Midbrain (tissue), 1 donor: ENCODE results near the gene CIAO3.
"Not testable (repeated sequence)": the region's sequence is repeated elsewhere in the genome, so short reads cannot be mapped to it uniquely, and the experiment has no call there.

ENCODE experiments used
- DNase-seq: peaks from one replicate; lab custom pipeline; 2025; lab: John Stamatoyannopoulos, UW

CIAO3 gene

DNA sequence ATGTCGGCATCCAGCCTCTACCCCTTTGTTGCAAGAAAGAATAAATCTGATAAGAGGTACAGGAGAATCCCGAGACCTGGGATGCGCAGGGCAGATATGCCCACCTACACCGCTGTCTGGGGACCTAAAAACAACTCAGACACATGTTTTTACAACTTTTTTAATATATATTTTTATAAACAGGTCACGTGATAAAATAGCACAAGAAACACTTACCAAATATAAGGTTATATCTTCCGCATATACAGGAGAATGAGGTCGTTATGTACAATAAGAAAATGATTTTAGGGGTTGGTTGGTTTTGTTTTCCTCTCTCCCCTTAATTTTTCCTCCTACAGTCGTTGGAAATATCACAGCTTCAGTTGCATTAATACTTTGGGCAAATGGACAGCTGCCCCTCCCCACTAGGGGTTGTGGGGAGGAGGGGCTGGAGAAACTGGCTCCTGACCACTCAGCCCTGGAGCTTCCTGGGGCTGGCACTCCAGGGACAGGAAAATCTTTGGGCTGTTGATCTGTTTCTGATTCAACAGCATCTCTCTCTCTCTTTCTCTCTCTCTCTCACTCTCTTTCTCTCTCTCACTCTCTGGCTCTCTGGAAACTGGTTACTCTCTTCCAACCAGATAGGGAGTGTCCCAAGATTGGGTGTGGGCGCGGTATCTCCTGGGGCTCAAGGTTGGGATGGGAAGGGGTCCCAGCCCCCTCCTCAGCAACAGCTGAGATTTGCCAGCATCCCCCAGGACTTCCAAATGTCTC is 48.3 kb downstream of the CIAO3 start:
- no peak for DNase-seq

DNA sequence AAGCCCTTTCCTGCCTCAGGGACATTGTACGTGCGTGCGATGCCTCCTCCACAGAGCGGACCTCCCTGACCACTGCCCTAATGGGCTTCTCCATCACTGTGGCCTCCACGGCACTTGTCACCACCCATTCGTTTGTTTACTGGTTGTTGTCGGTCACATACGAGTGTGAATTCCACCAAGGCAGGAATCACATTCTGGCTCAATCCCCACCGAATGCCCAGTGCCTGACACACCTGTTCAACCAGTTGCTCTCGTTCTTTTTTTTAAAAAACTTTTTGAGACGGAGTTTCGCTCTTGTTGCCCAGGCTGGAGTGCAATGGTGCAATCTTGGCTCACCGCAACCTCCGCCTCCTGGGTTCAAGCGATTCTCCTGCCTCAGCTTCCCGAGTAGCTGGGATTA is 49.6 kb downstream of the CIAO3 start:
- DNase-seq: not testable (repeated sequence)

DNA sequence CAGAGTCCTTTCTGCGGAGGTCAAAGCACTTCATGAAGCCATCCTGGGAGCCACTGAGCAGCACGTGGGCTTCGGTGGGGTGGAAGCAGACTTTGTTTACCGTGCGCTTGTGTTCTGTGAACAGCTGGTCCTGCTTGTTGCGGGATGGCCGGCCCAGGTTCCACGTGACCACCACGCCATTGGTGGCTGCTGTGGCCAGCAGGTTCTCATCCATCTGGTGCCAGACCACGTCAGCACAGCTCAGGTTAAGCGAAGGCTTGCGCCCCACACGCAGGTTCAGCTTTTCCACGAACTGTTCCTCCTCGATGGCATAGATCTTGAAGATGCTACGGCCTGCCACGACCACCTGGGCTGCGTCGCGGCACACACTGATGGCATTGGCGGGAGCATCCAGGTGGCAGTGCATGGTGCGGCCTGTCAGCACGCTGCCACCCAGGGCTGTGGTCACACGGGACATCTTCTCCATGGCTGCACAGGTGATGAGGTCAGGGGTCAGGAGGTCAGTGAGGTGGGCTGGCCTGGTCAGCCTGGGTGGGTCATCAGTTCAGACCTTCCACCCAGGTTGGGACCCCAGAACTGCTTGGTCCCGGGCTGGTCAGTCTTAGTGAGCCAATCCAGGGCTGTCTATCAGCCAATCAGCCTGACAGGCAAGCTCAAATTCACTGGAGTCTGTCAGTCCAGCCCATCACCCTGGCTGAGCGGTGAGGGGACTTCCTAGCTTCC is 51.5 kb downstream of the CIAO3 start:
- no peak for DNase-seq

DNA sequence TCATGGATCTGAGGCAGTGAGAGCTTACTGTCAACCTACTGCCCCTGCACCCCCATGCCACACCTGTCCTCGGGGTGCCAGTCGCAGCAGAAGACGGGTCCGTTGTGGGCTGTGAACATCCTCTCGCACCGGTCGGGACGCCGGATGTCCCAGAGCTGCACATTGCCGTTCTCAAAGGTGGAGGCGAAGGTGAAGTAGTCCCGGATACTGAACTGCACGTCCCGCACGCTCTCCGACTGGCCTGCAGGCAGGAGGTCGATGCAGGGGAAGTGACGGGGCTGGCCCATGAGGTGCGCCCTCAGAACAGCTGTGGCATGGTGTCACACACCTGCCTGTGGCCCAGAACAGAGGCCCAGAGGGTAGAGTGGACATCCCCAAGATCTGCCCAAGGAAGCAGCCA is 53.3 kb downstream of the CIAO3 start:
- no peak for DNase-seq

DNA sequence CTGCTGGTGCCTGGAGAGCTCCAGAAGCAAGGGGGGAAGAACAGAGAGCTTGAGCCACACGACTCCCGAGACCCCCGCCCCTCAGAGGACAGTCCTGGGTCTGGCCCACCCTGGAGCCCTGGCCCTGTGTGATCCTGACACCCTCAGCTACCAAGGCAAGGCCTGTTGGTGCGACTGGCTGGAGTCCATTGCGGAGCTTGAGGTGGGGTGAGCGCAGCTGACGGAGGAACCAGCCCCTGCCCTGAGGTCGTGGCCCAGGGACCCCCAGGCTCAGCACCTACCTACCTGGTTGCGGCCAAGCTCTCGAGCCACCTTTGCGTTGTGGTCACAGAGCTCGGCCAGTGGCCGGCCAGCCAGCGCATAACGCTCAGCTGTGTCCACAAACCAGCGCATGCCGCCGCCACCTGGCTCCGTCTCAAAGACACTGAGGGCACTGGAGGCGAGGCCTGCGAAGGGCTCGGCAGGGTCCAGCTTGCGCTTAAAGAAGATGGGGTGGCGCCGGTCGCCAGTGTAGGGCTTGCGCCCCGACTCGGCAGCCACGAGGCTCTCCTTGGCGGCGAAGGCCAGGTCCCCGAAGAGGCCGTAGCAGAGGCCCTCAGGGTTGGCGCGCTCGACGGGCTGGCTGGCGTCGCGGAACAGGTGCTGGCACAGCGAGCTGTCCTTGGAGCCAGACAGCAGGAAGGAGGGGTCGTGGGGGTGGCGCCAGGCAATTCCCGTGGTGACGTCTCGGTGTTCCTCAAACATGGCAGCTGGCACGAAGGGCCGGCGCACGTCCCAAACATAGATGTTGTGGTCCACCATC is 54.1 kb downstream of the CIAO3 start:
- DNase-seq: no peak

DNA sequence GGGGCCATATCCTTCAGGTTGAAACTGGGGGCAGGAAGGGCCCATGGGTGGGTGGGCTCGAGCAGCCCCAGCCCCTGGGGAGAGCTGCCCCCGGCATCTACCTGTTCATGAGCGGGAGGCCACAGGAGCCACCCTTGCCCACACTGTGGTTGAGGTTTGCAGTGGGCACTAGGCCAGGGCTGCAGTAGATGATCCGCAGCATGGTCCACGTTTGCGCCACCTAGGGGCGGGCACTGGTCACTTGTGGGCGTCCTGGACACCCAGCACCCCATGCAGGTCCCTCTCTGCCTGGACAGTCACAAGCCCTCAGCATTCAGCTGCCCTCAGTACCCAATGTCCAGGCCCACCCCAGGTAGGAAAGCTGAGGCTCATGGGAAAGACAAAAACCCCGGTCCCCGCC is 54.8 kb downstream of the CIAO3 start:
- no peak for DNase-seq

DNA sequence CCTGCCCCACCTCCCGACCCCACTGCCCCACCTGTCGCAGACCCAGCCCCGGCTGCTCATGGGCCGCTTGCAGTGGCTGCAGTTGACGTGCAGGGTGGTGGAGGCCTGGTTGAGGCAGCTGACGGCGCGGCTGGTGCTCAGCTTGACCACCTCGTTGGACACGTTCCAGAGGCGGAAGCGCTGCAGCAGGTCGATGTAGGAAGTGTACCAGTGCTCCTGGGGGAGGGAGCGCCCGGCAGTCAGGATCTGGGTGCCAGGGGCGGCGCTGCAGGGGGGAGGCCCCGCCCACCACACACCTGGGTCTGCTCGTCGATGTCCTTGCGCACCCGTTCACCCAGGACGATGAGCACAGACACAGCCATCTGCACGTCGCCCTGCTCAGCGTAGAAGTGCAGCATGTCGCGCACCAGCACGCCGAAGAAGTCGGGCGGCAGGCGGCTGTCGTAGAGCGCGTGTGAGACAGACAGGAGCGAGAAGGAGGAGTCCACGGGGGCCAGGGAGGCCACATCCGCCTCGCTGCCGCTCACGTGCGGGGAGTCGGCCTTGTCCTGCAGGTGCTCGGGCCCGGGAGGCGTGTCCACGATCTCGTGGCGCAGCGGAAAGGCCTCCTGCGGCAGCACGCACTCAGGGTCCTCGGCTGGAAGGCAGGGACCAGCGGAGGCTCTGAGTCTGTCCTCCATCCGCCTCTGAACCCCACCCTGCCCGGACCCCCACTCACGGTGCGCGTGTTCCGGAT is 55.7 kb downstream of the CIAO3 start:
- no peak for DNase-seq

DNA sequence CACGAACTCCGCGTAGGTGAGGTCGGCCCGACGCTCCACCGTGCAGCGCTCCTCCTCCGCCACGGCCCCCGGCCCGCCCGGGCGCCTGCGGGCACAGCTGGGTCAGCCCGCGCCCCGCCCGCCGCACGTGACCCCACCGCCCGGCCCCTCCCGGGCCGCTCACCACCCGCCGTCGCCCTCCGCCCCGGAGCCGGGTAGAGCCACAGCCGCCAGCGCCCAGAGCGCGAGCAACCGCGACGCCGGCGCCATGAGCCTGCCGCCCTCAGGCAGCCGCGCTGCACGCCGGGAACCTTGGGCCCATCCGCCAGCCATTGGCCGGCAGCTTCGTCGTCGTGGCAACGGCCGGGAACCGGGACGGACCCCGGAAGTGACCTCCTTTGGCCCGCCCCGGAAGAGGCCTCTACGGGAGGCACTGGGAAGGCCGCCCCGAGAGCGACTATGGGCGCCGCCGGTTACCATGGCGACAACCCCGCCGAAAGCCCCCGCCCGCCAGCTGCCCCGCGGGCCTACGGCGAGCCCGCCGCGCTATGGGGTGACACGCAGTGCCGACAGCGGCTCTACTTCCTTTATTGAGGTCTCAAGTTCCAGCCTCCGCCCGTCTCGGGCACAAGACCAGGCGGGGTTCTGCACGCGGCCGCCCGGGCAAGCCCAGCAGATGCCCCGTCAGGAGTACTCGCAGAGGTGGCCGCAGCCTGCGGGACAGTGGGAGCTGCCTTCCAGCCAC is 56.6 kb downstream of the CIAO3 start, which contains the start of gene JMJD8:
JMJD8 (minus strand) TSS at position 264 of the 724 bp plus-strand sequence; CDS start at position 249, 15 bp downstream.
- peak; percentile 97 for DNase-seq

DNA sequence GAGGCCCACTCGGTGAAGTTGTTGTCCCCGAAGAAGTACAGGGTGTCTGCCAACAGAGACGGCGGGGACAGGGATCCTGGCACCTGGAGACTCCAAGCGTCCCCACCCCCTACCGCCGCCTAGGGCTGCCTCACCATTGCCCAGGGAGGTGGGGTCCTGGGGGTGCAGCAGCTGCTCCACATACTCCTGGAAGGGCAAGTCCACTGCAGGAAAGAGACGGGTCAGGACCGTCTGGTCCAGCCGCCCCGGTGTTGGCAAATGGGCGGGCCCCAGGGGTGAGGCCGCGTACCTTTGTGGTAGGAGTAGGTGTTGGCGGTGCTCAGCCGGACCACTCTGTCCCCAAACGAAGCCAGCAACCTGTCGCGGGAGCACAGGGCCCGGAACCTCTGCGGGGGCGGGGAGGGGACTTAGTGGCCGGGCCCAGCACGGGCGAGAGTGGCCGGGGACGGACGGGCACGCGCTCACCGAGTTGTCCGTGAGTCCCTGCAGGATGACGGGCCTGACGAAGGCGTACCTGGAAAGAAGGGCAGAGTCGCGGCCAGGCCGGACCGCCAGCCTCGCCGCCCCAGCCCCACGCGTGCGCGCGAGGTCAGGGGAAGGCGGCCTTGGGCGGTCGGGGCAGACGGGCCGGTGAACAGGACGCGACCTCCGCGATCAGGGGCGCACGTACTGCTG is 57.3 kb downstream of the CIAO3 start:
- no peak for DNase-seq

DNA sequence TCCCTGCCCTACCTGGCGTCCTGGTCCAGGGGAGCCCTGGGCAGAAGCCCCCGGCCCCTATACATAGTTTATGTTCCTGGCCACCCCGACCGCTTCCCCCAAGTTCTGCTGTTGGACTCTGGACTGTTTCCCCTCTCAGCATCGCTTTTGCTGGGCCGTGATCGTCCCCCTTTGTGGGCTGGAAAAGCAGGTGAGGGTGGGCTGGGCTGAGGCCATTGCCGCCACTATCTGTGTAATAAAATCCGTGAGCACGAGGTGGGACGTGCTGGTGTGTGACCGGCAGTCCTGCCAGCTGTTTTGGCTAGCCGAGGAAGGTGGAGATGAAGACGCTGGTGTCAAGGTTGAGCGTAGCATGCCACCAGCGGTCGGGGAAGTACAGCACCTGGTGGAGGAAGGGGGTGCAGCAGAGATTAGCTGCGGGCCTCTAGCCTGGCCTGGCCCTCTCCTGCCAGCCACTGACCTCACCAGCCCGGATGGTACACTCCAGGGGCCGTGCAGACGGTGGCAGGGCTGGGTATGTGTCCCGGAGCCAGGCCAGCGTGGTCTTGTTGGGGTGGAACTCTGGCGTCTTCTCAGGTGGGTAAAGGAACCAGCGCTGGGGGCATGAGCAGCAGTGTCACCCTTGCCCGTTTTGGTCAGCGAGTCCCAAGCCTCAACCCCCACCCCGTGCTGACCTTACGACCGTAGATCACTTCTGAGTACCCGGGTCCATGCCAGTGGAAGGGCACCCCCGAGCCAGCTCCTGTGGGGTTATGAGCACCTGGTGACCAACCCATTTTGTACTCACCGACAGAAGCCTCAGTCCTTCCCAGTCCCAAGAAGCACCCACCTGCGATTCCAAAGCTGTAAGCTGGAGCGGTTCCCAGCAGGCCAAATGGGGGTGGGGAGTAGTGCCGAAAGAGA is 58.1 kb downstream of the CIAO3 start:
- DNase-seq: no peak

DNA sequence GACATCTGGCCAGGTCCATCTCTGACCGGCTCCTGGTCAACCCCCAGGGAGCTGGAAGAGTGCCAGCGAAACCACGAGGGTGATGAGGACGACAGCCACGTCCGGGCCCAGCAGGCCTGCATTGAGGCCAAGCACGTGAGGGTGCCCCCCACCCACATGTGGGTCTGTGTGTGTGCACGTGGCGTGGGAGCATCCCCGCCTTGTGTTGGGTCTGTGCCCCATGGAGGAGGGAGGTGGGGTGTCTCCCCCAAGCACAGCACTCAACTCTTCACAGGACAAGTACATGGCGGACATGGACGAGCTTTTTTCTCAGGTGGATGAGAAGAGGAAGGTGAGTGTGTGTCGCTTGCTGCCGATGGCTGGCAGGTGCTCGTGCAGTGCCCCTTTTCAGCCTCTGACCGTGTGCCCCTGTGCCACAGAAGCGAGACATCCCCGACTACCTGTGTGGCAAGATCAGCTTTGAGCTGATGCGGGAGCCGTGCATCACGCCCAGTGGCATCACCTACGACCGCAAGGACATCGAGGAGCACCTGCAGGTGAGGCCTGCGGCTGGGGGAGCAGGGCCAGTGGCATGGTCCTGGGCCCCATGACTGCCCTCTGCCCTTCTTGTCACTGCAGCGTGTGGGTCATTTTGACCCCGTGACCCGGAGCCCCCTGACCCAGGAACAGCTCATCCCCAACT is 58.9 kb downstream of the CIAO3 start:
- no peak for DNase-seq

DNA sequence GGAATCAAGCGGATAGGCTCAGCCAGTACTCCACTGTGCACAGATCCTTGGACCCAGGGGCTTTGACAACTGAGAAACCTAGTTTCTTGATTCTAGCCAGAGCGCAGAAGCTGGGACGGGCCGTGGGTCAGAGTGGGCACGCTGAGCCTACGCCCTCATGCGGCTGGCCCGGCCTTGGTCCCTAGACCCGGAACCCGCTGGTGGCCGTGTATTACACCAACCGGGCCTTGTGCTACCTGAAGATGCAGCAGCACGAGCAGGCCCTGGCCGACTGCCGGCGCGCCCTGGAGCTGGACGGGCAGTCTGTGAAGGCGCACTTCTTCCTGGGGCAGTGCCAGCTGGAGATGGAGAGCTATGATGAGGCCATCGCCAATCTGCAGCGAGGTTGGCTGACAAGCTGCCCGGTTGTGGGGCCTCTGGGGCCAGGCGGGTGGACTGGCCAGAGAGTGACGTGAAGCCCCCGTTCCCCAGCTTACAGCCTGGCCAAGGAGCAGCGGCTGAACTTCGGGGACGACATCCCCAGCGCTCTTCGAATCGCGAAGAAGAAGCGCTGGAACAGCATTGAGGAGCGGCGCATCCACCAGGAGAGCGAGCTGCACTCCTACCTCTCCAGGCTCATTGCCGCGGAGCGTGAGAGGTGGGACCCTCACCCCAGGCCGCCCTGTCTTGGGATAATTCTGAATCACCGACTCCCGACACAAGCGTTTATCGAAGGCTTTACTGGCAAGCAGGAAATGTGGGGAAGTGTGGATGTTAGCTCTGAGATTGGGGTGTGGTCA is 59.6 kb downstream of the CIAO3 start:
- no peak for DNase-seq

DNA sequence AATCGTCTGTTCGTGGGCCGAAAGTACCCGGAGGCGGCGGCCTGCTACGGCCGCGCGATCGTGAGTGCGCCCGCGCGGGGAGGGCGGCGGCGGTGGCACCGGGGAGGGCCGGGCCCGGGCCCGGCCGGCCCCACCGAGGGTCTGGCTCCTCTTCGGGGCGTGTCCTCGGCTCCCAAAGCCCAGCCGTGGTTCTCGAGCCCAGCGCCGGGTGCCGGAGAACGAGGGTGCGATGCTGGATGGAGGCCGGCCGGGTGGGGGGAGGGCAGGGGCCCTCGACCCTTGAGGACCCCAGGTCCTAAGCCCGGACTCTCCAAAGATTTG is 60.2 kb downstream of the CIAO3 start:
- no peak for DNase-seq

DNA sequence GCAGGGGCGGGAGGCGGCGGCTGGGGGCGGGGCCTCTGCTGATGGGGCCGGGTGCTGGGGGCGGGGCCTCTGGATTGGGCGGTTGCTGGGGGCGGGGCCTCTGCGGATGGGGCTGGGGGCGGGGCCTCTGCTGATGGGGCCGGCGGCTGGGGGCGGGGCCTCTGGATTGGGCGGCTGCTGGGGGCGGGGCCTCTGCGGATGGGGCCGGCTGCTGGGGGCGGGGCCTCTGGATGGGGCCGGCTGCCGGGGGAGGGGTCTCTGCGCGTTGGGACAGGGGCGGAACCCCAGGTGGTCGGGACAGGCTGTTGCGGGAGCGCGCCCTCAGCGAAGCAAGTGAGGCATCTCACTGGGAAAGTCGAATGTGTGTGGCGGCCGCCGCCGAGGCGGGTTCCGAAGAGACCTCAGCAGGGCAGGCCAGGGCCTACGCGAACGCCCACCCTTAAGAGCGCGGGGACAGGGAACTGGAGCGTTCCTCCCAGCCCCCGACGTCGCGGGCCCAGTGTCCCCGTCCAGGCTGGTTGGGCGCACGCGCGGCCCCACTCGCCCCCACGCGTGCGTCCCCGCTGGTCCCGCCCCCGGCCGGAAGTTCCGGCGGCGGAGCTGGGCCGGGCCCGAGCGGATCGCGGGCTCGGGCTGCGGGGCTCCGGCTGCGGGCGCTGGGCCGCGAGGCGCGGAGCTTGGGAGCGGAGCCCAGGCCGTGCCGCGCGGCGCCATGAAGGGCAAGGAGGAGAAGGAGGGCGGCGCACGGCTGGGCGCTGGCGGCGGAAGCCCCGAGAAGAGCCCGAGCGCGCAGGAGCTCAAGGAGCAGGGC is 60.8 kb downstream of the CIAO3 start, which contains the start of gene STUB1:
STUB1 (plus strand) TSS at position 597 of the 811 bp plus-strand sequence; CDS start at position 713, 116 bp downstream.
- DNase-seq: peak; percentile 84
